SH-SY5Y (cell line): ENCODE data around the gene SSTR5.

Source experiments
- GATA2 ChIP-seq: IDR thresholded peaks from 2 replicates; pipeline ENCODE4 v1.6.1; 2011; ENCODE audit warnings: mild to moderate bottlenecking, low read depth, low read length
- GATA3 ChIP-seq: IDR thresholded peaks from 2 replicates; pipeline ENCODE4 v1.6.1; 2011; ENCODE audit warnings: low read depth, mild to moderate bottlenecking, low read length, moderate library complexity

DNA sequence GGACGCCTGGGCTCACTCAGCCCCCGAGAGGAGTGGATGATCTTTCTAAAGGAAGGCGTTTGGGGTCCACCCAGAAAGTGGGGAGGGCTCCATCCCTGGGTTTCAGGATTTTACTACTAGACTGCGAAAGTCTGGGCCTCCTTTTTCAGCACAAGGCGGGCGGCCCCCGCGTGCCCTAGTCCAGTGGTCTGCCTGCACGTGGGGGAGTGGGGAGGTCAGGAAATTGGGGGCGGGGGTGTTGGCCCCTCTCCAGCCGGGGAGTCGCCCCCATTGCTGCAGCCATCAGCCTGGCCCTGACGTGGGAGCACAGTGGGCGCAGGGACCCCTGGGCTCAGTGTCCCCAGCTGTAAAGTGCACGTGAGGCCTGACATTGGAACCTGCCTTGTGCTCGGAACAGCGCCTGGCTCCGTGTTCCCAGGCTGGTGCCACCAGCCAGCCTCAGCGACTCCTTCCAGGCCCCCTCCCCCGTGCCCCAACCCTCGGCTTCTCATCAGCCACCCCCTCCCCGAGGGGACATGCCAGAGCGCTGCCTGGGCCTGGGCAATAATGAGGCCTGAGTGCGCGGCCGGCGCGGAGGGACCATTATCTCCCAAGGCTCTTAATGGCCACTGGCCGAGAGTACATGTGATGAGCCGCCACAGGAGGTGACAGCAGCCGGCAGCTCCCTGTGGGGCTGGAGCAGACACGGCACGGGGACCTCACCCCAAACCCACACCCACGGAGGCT lies 25.9 kb downstream of the SSTR5 start:
- no peak for TF ChIP-seq GATA3
- no peak for TF ChIP-seq GATA2
